Ovary (tissue), 9 donors: Measurements from ENCODE around the gene DELE1. TPM values are rescaled to one million over a fixed set of nuclear protein-coding genes. Genes with fewer than 3 reads are reported as not detected.
"Not testable (repeated sequence)": the region's sequence is repeated elsewhere in the genome, so short reads cannot be mapped to it uniquely, and the experiment has no call there.

ENCODE experiments used
- DNase-seq, 5 donors: peaks; one replicate each; pipeline ENCODE4 v3.0.0-alpha.2; 2019 to 2020
- H3K27ac ChIP-seq, 2 donors: fragments of 200-600 bp; one replicate each; pipeline versions ENCODE4 v1.5.1 to v1.8.0; 2019 to 2022
- H3K27me3 ChIP-seq: fragments of 200-600 bp; one replicate; pipeline ENCODE4 v1.8.0; 2022
- H3K36me3 ChIP-seq: fragments of 200-600 bp; sonication (generic); one replicate; pipeline ENCODE4 v1.5.1; 2019
- H3K4me1 ChIP-seq: one replicate; pipeline ENCODE4 v1.8.1; 2013; ENCODE audit warnings: mild to moderate bottlenecking, moderate library complexity; ENCODE audit not compliant: insufficient read depth
- H3K4me3 ChIP-seq: fragments of 200-600 bp; sonication (generic); one replicate; pipeline ENCODE4 v1.5.1; 2017
- H3K9me3 ChIP-seq, 2 donors: fragments of 200-600 bp in 1 of 2; sonication (generic) in 1 of 2; one replicate each; pipeline versions ENCODE4 v1.5.1 to v1.8.1; 2013 to 2019; ENCODE audit warnings: mild to moderate bottlenecking in 1 of 2, moderate library complexity in 1 of 2
- EP300 ChIP-seq: sonication (generic); formaldehyde crosslinking; IDR thresholded peaks from one replicate; pipeline ENCODE4 v1.6.1; 2017; ENCODE audit warnings: antibody characterized with exemption
- POLR2A ChIP-seq: fragments of 450-650 bp; IDR thresholded peaks from one replicate; pipeline ENCODE4 v1.6.1; 2017; ENCODE audit warnings: antibody characterized with exemption, mild to moderate bottlenecking, moderate library complexity
- WGBS, 3 donors: extraction: QIAGEN DNeasy Blood & Tissue Kit in 1 of 3; methylation state at CpG; one replicate each; pipeline versions ENCODE4 v1.1.5 to v1.1.7; 2013 to 2017; 5-methylcytosine and 5-hydroxymethylcytosine counted together
- intact Hi-C, 4 donors: fragments of 100-400 bp; cut with DNase I; formaldehyde crosslinking; loops; one replicate each; pipeline versions ENCODE4 v1.11.0 to v1.15.1; 2022 to 2023
- polyA plus RNA-seq, 2 donors: library from polyadenylated mRNA; stranded (reverse); fragments of 200-250 nt in 1 of 2; fragments of 350-450 nt in 1 of 2; fragmentation: Illumina TruSeq in 1 of 2; extraction: RNeasy Lipid Tissue Mini Kit (QIAGEN cat#74804) in 1 of 2; gene quantifications; one replicate each; pipeline ENCODE4 v1.2.3, GENCODE V29; 2013 to 2014
- total RNA-seq, 7 donors: library from RNA; depleted of rRNA in 2 of 7; stranded (reverse); fragments of >200 nt in 2 of 7; fragmentation: NEBNext Ultra II Directional in 3 of 7; extraction: Animal tissue kit (Norgen Biotek cat#: 25700) in 3 of 7; gene quantifications; one replicate each; pipeline versions ENCODE4 v1.1.0 to v1.2.4, GENCODE V29; 2016 to 2023
- TF ChIP-seq, protein P1 (sequence below), 3 donors: fragments of 450-650 bp in 2 of 3; fragments of 200-600 bp in 1 of 3; IDR thresholded peaks; one replicate each; pipeline versions ENCODE4 v1.5.1 to v1.8.0; 2016 to 2022; ENCODE audit warnings: antibody characterized with exemption in 3 of 3, mild to moderate bottlenecking in 1 of 3
- donor health status: DM: no; HTN: no; CAD: no; lungs with moderate emphysema.
- donor health status: DM: no; HTN: no; CAD: no.
- donor health status: Bipolar disorder and iron deficiency.
- donor health status: DM: yes; HTN: yes; CAD: no.
- donor health status: DM: no; HTN: no; CAD: no.
- donor health status: DM: yes; HTN: yes; CAD: no.

DELE1 gene
- total and polyA plus RNA-seq, 9 donors: 39.0 to 69.8 (median 48.4) TPM

- 67 to 85% (median 78%) methylated on average over 2 of the region's 2 CpGs for WGBS, 3 donors
- intact Hi-C loops: no loop called here
- H3K4me3 ChIP-seq: no peak overlapping the region
- H3K4me1 ChIP-seq: peaks cover 7% of the 10 kb centered on the region
- H3K27me3 ChIP-seq: no peaks in the 10 kb centered on the region
- H3K27ac ChIP-seq: no peak overlapping the region
- no peaks in the 10 kb centered on the region for H3K9me3 ChIP-seq
- no peak for DNase-seq
- H3K36me3 ChIP-seq: no peaks in the 10 kb centered on the region
- no peak for TF ChIP-seq POLR2A
- TF ChIP-seq, protein P1, sequence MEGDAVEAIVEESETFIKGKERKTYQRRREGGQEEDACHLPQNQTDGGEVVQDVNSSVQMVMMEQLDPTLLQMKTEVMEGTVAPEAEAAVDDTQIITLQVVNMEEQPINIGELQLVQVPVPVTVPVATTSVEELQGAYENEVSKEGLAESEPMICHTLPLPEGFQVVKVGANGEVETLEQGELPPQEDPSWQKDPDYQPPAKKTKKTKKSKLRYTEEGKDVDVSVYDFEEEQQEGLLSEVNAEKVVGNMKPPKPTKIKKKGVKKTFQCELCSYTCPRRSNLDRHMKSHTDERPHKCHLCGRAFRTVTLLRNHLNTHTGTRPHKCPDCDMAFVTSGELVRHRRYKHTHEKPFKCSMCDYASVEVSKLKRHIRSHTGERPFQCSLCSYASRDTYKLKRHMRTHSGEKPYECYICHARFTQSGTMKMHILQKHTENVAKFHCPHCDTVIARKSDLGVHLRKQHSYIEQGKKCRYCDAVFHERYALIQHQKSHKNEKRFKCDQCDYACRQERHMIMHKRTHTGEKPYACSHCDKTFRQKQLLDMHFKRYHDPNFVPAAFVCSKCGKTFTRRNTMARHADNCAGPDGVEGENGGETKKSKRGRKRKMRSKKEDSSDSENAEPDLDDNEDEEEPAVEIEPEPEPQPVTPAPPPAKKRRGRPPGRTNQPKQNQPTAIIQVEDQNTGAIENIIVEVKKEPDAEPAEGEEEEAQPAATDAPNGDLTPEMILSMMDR (IDR thresholded peaks at IDR 0.05): no peak
- no peak for TF ChIP-seq EP300
Observed at GRCh38 chr5:141920771-141921170, 2.9 kb upstream of the DELE1 start.

DNA sequence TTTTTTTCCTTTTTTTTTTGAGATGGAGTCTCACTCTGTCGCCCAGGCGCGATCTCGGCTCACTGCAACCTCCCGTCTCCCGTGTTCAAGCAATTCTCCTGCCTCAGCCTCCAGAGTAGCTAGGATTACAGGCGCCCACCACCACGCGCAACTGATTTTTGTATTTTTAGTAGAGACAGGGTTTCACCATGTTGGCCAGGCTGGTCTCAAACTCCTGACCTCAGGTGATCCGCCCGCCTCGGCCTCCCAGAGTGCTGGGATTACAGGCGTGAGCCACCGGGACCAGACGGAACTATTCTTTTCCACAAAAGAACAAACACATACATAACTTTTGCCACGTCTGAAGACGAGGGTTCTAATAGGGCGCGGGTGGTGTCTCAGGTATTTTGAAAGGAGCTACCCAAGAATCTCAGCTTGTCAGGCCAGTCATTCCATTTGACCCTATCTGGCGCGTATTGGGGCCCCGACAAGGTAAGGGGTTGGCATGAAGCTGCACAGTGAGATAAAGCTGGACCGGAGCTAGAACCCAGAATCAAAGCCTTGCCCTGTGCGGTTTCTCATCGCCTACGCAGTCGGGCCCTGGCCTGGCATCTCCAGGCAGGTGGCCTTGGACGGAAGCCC lies 734 bp upstream of the DELE1 start:
- H3K27me3 ChIP-seq, DNase-seq, H3K4me1 ChIP-seq, intact Hi-C loops, H3K9me3 ChIP-seq, H3K36me3 ChIP-seq: not testable (repeated sequence)
- 48 to 56% (median 49%) methylated on average over 28 of the region's 28 CpGs for WGBS, 3 donors
- peak overlapping the region; percentile 92 to 95 for H3K27ac ChIP-seq
- peak overlapping the region; percentile 60 for H3K4me3 ChIP-seq

DNA sequence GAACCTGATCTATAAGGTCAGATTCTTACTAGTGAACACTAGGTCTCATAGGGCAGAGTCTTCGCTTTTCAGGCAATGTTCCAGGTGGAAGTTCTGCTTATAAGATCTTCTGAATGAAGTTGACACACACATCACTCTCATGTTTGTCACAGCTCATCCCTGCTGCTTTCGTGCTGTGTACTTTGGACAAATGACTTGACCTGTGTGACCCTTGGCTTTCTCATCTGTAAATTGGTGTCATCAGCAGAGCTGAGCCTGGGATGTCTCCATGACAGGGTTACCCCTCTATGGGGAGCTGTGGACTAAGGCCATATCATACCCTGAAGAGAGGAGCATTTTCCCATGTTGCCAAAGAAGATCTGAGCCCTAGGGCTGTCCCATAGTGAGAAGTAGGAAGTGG lies 2.8 kb downstream of the DELE1 start:
- Histone ChIP-seq H3K4me1 (peaks cover 7% of the 10 kb centered on the region), H3K4me3 (no peak overlapping the region), H3K36me3 (no peaks in the 10 kb centered on the region), H3K27me3 (no peaks in the 10 kb centered on the region), H3K27ac (no peak overlapping the region), H3K9me3 (no peaks in the 10 kb centered on the region)
- 77 to 85% (median 85%) methylated on average over 2 of the region's 2 CpGs for WGBS, 3 donors
- intact Hi-C loops: no loop called here
- no peak for DNase-seq
- TF ChIP-seq POLR2A (no peak), EP300 (no peak)

DNA sequence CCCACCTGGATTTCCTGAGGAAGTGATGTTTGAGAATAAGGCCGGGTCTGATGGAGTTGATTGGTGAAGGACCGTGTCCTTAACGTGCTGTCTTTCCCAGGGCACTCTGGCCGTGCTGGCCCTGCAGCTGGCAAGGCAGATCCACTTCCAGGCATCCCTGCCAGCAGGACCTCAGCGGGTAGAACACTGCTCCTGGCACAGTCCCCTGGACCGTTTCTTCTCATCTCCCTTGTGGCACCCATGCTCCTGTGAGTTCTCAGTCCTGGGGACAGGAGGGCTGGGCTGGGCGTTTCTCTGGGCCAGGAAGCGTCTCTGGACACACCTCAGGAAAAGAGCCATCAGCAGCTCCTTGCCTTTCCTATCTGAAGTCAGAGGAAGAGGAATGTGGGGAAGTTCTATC lies 4.4 kb downstream of the DELE1 start:
- no peaks in the 10 kb centered on the region for H3K9me3 ChIP-seq
- WGBS, 3 donors: 80 to 87% (median 82%) methylated on average over 8 of the region's 8 CpGs
- intact Hi-C loops: no loop called here
- H3K4me1 ChIP-seq: peaks cover 3% of the 10 kb centered on the region
- H3K27me3 ChIP-seq: no peaks in the 10 kb centered on the region
- no peak overlapping the region for H3K27ac ChIP-seq
- no peaks in the 10 kb centered on the region for H3K36me3 ChIP-seq
- H3K4me3 ChIP-seq: no peak overlapping the region
- TF ChIP-seq, protein P1 (IDR thresholded peaks at IDR 0.05): no peak
- TF ChIP-seq EP300 (no peak), POLR2A (no peak)
- no peak for DNase-seq

GRCh38 chr5:141929398-141930058 lies 5.9 kb downstream of the DELE1 start:
- Histone ChIP-seq H3K4me1 (peaks cover under 1% of the 10 kb centered on the region), H3K27me3 (no peaks in the 10 kb centered on the region), H3K36me3 (no peaks in the 10 kb centered on the region), H3K9me3 (no peaks in the 10 kb centered on the region), H3K27ac (no peak overlapping the region), H3K4me3 (no peak overlapping the region)
- intact Hi-C loops: no loop called here
- TF ChIP-seq POLR2A (no peak), EP300 (no peak)
- TF ChIP-seq, protein P1 (IDR thresholded peaks at IDR 0.05): no peak
- WGBS, 3 donors: 92 to 96% (median 93%) methylated on average over 19 of the region's 19 CpGs
- DNase-seq: no peak
